ENCODE results near the gene SLC9B1.

SLC9B1 gene

DNA sequence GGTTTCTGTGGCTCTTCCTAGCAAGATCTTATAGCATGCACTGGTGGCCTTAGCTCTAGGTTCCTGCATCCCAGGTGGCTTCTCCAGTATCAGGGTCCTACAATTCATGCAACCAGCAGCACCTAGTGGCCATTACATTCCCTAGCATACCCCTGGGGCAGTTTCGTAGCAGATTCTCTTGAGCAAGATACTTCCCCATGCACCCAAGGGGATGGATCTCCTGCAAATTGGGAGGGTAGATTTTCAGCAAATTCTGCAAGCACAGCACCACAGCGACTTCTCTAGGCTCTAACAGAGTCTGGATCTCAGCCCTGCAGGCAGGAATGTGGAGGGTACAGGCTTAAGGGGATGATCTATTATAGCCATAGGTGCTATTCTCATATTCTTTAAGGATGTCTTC, 13.1 kb upstream of the SLC9B1 start:
- Histone ChIP-seq H3K4me1 (no peaks in the 10 kb centered on the region), H3K36me3 (0 out of 2 replicates have a peak, but pooled peaks cover 3% of the 10 kb centered on the region), H3K4me3 (ENCODE audit: low read depth, low read length) (no peak overlapping the region), H3K27me3 (no peaks in the 10 kb centered on the region), H3K9me3 (no peaks in the 10 kb centered on the region)
- peak; percentile 47 for DNase-seq
- TF ChIP-seq CTCF (IDR thresholded peaks at IDR 0.05; ENCODE audit: low read depth, low read length): peak; percentile 79

DNA sequence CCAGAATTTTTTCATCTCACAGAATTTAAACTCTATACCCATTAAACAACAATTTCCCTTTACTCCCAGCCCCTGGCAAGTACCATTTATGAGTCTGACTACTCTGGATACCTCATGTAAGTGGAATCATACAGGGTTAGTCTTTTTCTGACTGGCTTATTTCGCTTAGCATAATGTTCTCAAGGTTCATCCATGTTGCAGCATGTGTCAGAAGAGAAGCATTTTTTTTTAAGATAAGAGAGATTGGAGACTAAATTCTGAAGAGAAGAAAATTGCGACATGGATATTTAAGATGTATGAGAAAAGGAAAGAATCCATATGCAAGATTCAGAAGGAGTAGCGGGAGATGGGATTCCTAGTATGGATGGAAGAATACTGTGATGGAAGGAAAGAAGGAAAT, 11.3 kb upstream of the SLC9B1 start:
- no peaks in the 10 kb centered on the region for H3K9me3 ChIP-seq
- H3K4me3 ChIP-seq (ENCODE audit: low read depth, low read length): no peak overlapping the region
- no peak for TF ChIP-seq CTCF (IDR thresholded peaks at IDR 0.05; ENCODE audit: low read depth, low read length)
- H3K36me3 ChIP-seq: 0 out of 2 replicates have a peak, but pooled peaks cover 3% of the 10 kb centered on the region
- no peaks in the 10 kb centered on the region for H3K27me3 ChIP-seq
- H3K4me1 ChIP-seq: no peaks in the 10 kb centered on the region
- no peak for DNase-seq

- Histone ChIP-seq H3K4me3 (ENCODE audit: low read depth, low read length) (no peak overlapping the region), H3K4me1 (no peaks in the 10 kb centered on the region), H3K27me3 (no peaks in the 10 kb centered on the region), H3K9me3 (no peaks in the 10 kb centered on the region), H3K36me3 (no peaks in the 10 kb centered on the region)
- no peak for TF ChIP-seq CTCF (IDR thresholded peaks at IDR 0.05; ENCODE audit: low read depth, low read length)
- DNase-seq: no peak
These were observed 9.8 kb upstream of the SLC9B1 start for GRCh38 chr4:103029300-103029699.

- H3K27me3 ChIP-seq: no peaks in the 10 kb centered on the region
- no peak for DNase-seq
- H3K9me3 ChIP-seq: no peaks in the 10 kb centered on the region
- no peak for TF ChIP-seq CTCF (IDR thresholded peaks at IDR 0.05; ENCODE audit: low read depth, low read length)
- H3K4me1 ChIP-seq: no peaks in the 10 kb centered on the region
- H3K36me3 ChIP-seq: no peaks in the 10 kb centered on the region
- H3K4me3 ChIP-seq (ENCODE audit: low read depth, low read length): no peak overlapping the region
These were observed 7.4 kb upstream of the SLC9B1 start for GRCh38 chr4:103026868-103027267.

GRCh38 chr4:103024996-103025395, 5.5 kb upstream of the SLC9B1 start:
- H3K9me3 ChIP-seq: no peaks in the 10 kb centered on the region
- no peaks in the 10 kb centered on the region for H3K4me1 ChIP-seq
- no peaks in the 10 kb centered on the region for H3K36me3 ChIP-seq
- no peak for TF ChIP-seq CTCF (IDR thresholded peaks at IDR 0.05; ENCODE audit: low read depth, low read length)
- no peak overlapping the region for H3K4me3 ChIP-seq (ENCODE audit: low read depth, low read length)
- no peak for DNase-seq
- H3K27me3 ChIP-seq: no peaks in the 10 kb centered on the region

GRCh38 chr4:103021120-103021519, 1.6 kb upstream of the SLC9B1 start:
- H3K36me3 ChIP-seq: no peaks in the 10 kb centered on the region
- H3K9me3 ChIP-seq: no peaks in the 10 kb centered on the region
- DNase-seq: no peak
- H3K4me3 ChIP-seq (ENCODE audit: low read depth, low read length): no peak overlapping the region
- TF ChIP-seq CTCF (IDR thresholded peaks at IDR 0.05; ENCODE audit: low read depth, low read length): no peak
- no peaks in the 10 kb centered on the region for H3K27me3 ChIP-seq
- H3K4me1 ChIP-seq: peaks cover 4% of the 10 kb centered on the region

Data from BE2C (cell line).